Endothelial cell of umbilical vein (primary cell): ENCODE results near the gene SLC26A2. TPM values are rescaled to one million over a fixed set of nuclear protein-coding genes. Genes with fewer than 3 reads are reported as not detected.

ENCODE experiments used
- BruUV-seq: library from RNA; stranded (reverse); fragments of 400-500 nt; replicated peaks from 2 replicates; lab custom pipeline; 2021; lab: Mats Ljungman, UMichigan
- CTCF ChIA-PET: fragments of 300-600, 350-600 bp; sonication (Branson Sonifier 250); formaldehyde crosslinking; loops from one replicate; lab custom pipeline; 2021; ENCODE audit warnings: antibody characterized with exemption, inconsistent platforms; lab: Charles Lee
- POLR2A ChIA-PET: fragments of 300-600, 350-600 bp; sonication (Branson Sonifier 250); formaldehyde crosslinking; loops from one replicate; lab custom pipeline; 2021; ENCODE audit warnings: antibody characterized with exemption, inconsistent platforms; lab: Charles Lee
- DNase-seq: peaks from one replicate; pipeline ENCODE4 v3.0.0-alpha.2; 2011; ENCODE audit warnings: low read depth, low spot score
- FAIRE-seq: peaks from 2 replicates; lab custom pipeline; 2011; peaks lifted over from hg19 to GRCh38; lab: Jason Lieb, UNC
- H2AFZ ChIP-seq: 2 replicates; pipeline ENCODE4 v1.6.0; 2012; ENCODE audit warnings: low read depth, low read length, control low read depth, inconsistent platforms
- H3K27ac ChIP-seq: 2 replicates; pipeline ENCODE4 v1.5.1; 2011; ENCODE audit warnings: low read depth, mild to moderate bottlenecking, control low read depth, low read length, moderate library complexity; ENCODE audit not compliant: insufficient read depth
- H3K27me3 ChIP-seq, 2 experiments: 2 replicates each; pipeline versions ENCODE4 v1.6.0 to v1.6.1; 2011; ENCODE audit warnings: low read length in 2 of 2, mixed read lengths in 1 of 2; ENCODE audit not compliant: control insufficient read depth in 2 of 2, insufficient read depth in 2 of 2
- H3K36me3 ChIP-seq, 2 experiments: 2 replicates in 1 of 2; 3 replicates in 1 of 2; pipeline ENCODE4 v1.5.1; 2011; ENCODE audit warnings: low read length in 2 of 2, mild to moderate bottlenecking in 1 of 2, moderate library complexity in 1 of 2; ENCODE audit not compliant: control insufficient read depth in 2 of 2, insufficient read depth in 2 of 2; ENCODE audit errors: extremely low read depth in 1 of 2
- H3K4me1 ChIP-seq: 3 replicates; pipeline ENCODE4 v1.5.1; 2011; ENCODE audit warnings: mild to moderate bottlenecking, low read length; ENCODE audit not compliant: control insufficient read depth, insufficient read depth; ENCODE audit errors: extremely low read depth
- H3K4me2 ChIP-seq: 2 replicates; pipeline ENCODE4 v1.6.1; 2011; ENCODE audit warnings: low read length, control low read depth, mixed read lengths; ENCODE audit not compliant: insufficient read depth
- H3K4me3 ChIP-seq, 3 experiments: fragments of 200-600 bp in 1 of 3; sonication (generic), shearing (Covaris generic) in 1 of 3; replicated peaks in 1 of 3; 2 replicates each; pipeline ENCODE4 v1.5.1; 2011 to 2016; ENCODE audit warnings: control low read depth in 3 of 3, low read length in 3 of 3, mild to moderate bottlenecking in 2 of 3, inconsistent platforms in 1 of 3, low read depth in 1 of 3, moderate library complexity in 1 of 3; ENCODE audit not compliant: insufficient read depth in 1 of 3
- H3K79me2 ChIP-seq: 2 replicates; pipeline ENCODE4 v1.6.0; 2012; ENCODE audit warnings: low read length, inconsistent platforms; ENCODE audit not compliant: control insufficient read depth, insufficient read depth
- H3K9ac ChIP-seq: replicated peaks from 2 replicates; pipeline ENCODE3; 2011; ENCODE audit warnings: low read length, control low read depth; ENCODE audit not compliant: insufficient read depth; ENCODE audit errors: extremely low read depth
- H3K9me1 ChIP-seq: replicated peaks from 3 replicates; pipeline ENCODE4 v1.6.0; 2011; ENCODE audit warnings: mild to moderate bottlenecking, low read length; ENCODE audit not compliant: control insufficient read depth, insufficient read depth; ENCODE audit errors: extremely low read depth
- H3K9me3 ChIP-seq: replicated peaks from 2 replicates; pipeline ENCODE4 v1.5.1; 2012; ENCODE audit warnings: low read length, inconsistent platforms; ENCODE audit not compliant: control insufficient read depth, insufficient read depth
- H4K20me1 ChIP-seq: replicated peaks from 2 replicates; pipeline ENCODE3; 2011; ENCODE audit warnings: mild to moderate bottlenecking, low read length; ENCODE audit not compliant: control insufficient read depth, insufficient read depth; ENCODE audit errors: extremely low read depth
- EZH2 ChIP-seq: IDR thresholded peaks from 2 replicates; pipeline ENCODE4 v1.6.1; 2012; ENCODE audit warnings: borderline replicate concordance, low read depth, mild to moderate bottlenecking, moderate library complexity, low read length, inconsistent platforms; ENCODE audit not compliant: severe bottlenecking
- FOS ChIP-seq: IDR thresholded peaks from 2 replicates; pipeline ENCODE4 v1.6.1; 2011; ENCODE audit warnings: mild to moderate bottlenecking, low read length, moderate library complexity, borderline replicate concordance; ENCODE audit not compliant: insufficient read depth
- GATA2 ChIP-seq: IDR thresholded peaks from 2 replicates; pipeline ENCODE4 v1.7.0; 2011; ENCODE audit warnings: low read depth, mild to moderate bottlenecking, moderate library complexity, mixed read lengths, low read length; ENCODE audit not compliant: insufficient read length, insufficient read depth
- JUN ChIP-seq: IDR thresholded peaks from 2 replicates; pipeline ENCODE4 v1.6.1; 2011; ENCODE audit warnings: borderline replicate concordance, low read depth; ENCODE audit not compliant: insufficient read length, insufficient read depth
- MAX ChIP-seq: IDR thresholded peaks from 2 replicates; pipeline ENCODE4 v1.6.1; 2011; ENCODE audit not compliant: insufficient read depth, insufficient read length
- MYC ChIP-seq: IDR thresholded peaks from one replicate; pipeline ENCODE4 v1.6.1; 2011; ENCODE audit warnings: mild to moderate bottlenecking, low read depth, low read length
- POLR2A ChIP-seq: IDR thresholded peaks from 2 replicates; pipeline ENCODE4 v1.6.1; 2012; ENCODE audit warnings: low read depth, mild to moderate bottlenecking, control low read depth, low read length
- POLR2AphosphoS5 ChIP-seq: IDR thresholded peaks from 2 replicates; pipeline ENCODE4 v1.6.1; 2012; ENCODE audit warnings: low read depth, mild to moderate bottlenecking, control low read depth, low read length, moderate library complexity; ENCODE audit not compliant: insufficient read depth
- dilution Hi-C: fragments of 300-500 bp; cut with MboI; formaldehyde crosslinking; loops from one replicate; pipeline ENCODE4 v1.15.0; 2019; ENCODE audit warnings: low sequenced_read_pairs; ENCODE audit not compliant: extremely low pct_ligation_motif_present
- intact Hi-C: fragments of 100-400 bp; cut with micrococcal nuclease; formaldehyde crosslinking; loops from one replicate; pipeline ENCODE4 v1.10.0; 2022
- polyA plus RNA-seq, 4 experiments: library from polyadenylated mRNA; depleted of rRNA in 3 of 4; stranded (reverse) in 3 of 4; unstranded in 1 of 4; fragments of >200 nt; gene quantifications; 2 replicates each; pipeline versions ENCODE4 v1.2.1 to v1.2.3, GENCODE V29; 2011 to 2012; ENCODE audit warnings: missing spikeins in 1 of 4
- total RNA-seq: library from RNA; stranded (reverse); gene quantifications from 2 replicates; pipeline ENCODE4 v1.2.3, GENCODE V29; 2021
- TF ChIP-seq, protein P1 (sequence below), 2 donors: IDR thresholded peaks; 1 replicate in 1 of 2; 2 replicates in 1 of 2; pipeline ENCODE4 v1.5.1; 2011; ENCODE audit warnings: low read length in 2 of 2, mild to moderate bottlenecking in 2 of 2, moderate library complexity in 2 of 2, control low read depth in 1 of 2, inconsistent platforms in 1 of 2, low read depth in 1 of 2; ENCODE audit not compliant: insufficient read depth in 1 of 2; ENCODE audit errors: extremely low read depth in 1 of 2

The SLC26A2 gene
- total and polyA plus RNA-seq, 2 donors (not counting 3 experiments of a cell fraction or from before 2014, with no cell fraction given) = 5.9 to 16.8 TPM

- FAIRE-seq = peak; percentile 94
- POLR2A ChIA-PET = no interaction called here
- no peaks in the 10 kb centered on the region for H3K9me3 ChIP-seq
These were observed 46.8 kb upstream of the SLC26A2 start for GRCh38 chr5:149913436-149914419.

GRCh38 chr5:149915392-149916260 is 44.9 kb upstream of the SLC26A2 start:
- no peak overlapping the region for H3K4me3 ChIP-seq
- no peaks in the 10 kb centered on the region for H3K9me1 ChIP-seq
- ChIA-PET POLR2A (no interaction called here), CTCF (interaction anchor here (0.7 to 1.9 kb wide), 3 partner anchors 10 to 87 kb away, joined by 3 to 6 read pairs (median 3); no protein-coding TSS in a partner anchor)
- no peak overlapping the region for H3K9ac ChIP-seq
- intact Hi-C loops = loop anchor here (2.0 kb wide), 1 partner anchor 23 kb away; no protein-coding TSS in a partner anchor
- H3K79me2 ChIP-seq = no peaks in the 10 kb centered on the region
- H3K27ac ChIP-seq = no peak overlapping the region
- no peaks in the 10 kb centered on the region for H3K9me3 ChIP-seq
- no TSS peak for BruUV-seq
- dilution Hi-C loops = no loop called here
- H3K27me3 ChIP-seq = no peaks in the 10 kb centered on the region
- peaks cover 28% of the 10 kb centered on the region for H3K4me1 ChIP-seq
- DNase-seq (no peak), FAIRE-seq (no peak)
- H3K4me2 ChIP-seq = no peak overlapping the region
- TF ChIP-seq, protein P1, sequence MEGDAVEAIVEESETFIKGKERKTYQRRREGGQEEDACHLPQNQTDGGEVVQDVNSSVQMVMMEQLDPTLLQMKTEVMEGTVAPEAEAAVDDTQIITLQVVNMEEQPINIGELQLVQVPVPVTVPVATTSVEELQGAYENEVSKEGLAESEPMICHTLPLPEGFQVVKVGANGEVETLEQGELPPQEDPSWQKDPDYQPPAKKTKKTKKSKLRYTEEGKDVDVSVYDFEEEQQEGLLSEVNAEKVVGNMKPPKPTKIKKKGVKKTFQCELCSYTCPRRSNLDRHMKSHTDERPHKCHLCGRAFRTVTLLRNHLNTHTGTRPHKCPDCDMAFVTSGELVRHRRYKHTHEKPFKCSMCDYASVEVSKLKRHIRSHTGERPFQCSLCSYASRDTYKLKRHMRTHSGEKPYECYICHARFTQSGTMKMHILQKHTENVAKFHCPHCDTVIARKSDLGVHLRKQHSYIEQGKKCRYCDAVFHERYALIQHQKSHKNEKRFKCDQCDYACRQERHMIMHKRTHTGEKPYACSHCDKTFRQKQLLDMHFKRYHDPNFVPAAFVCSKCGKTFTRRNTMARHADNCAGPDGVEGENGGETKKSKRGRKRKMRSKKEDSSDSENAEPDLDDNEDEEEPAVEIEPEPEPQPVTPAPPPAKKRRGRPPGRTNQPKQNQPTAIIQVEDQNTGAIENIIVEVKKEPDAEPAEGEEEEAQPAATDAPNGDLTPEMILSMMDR (IDR thresholded peaks at IDR 0.05; ENCODE audit: extremely low read depth in 1 of 2, insufficient read depth in 1 of 2, low read depth in 1 of 2, low read length in 2 of 2) = no peak
- TF ChIP-seq MAX (no peak), JUN (no peak), EZH2 (no peak), POLR2A (no peak), MYC (no peak), GATA2 (no peak), FOS (no peak), POLR2AphosphoS5 (no peak)
- H2AFZ ChIP-seq = no peak overlapping the region
- no peaks in the 10 kb centered on the region for H3K36me3 ChIP-seq
- H4K20me1 ChIP-seq = no peaks in the 10 kb centered on the region

More at GRCh38 chr5:149913436-149914419, 46.8 kb upstream of the SLC26A2 start:
- Histone ChIP-seq H3K4me1 (peaks cover 28% of the 10 kb centered on the region), H4K20me1 (no peaks in the 10 kb centered on the region), H3K9me1 (no peaks in the 10 kb centered on the region), H3K4me2 (peak overlapping the region; percentile 39), H3K27me3 (no peaks in the 10 kb centered on the region), H3K27ac (peak overlapping the region; percentile 10), H3K9ac (no peak overlapping the region), H2AFZ (peak overlapping the region; percentile 68), H3K79me2 (no peaks in the 10 kb centered on the region), H3K36me3 (no peaks in the 10 kb centered on the region), H3K4me3 (no peak overlapping the region)
- TF ChIP-seq POLR2AphosphoS5 (no peak), JUN (peak; percentile 43), FOS (peak; percentile 83), MYC (no peak)
- no TSS peak for BruUV-seq
- dilution Hi-C loops = no loop called here
- peak; percentile 61 for DNase-seq
- CTCF ChIA-PET = interaction anchor here (0.6 to 2.8 kb wide), 7 partner anchors 10 to 80 kb away, joined by 3 to 8 read pairs (median 6); no protein-coding TSS in a partner anchor
- intact Hi-C loops = loop anchor here (2.0 kb wide), 1 partner anchor 25 kb away; no protein-coding TSS in a partner anchor
